Thyroid gland (tissue), 4 donors: ENCODE measurements around the gene PRKCH. TPM values are rescaled to one million over a fixed set of nuclear protein-coding genes. Genes with fewer than 3 reads are reported as not detected.

Source experiments
- DNase-seq, 2 donors: peaks; one replicate each; pipeline ENCODE4 v3.0.0-alpha.2; 2019
- H3K27ac ChIP-seq, 3 donors: fragments of 200-600 bp; sonication (generic); 1 replicate in 2 of 3; 2 replicates in 1 of 3; pipeline ENCODE4 v1.5.1; 2016 to 2019; ENCODE audit warnings: mild to moderate bottlenecking in 1 of 3, moderate library complexity in 1 of 3
- H3K27me3 ChIP-seq: fragments of 200-600 bp; sonication (generic); one replicate; pipeline ENCODE4 v1.5.1; 2019
- H3K36me3 ChIP-seq, 2 donors: fragments of 200-600 bp; sonication (generic); one replicate each; pipeline ENCODE4 v1.5.1; 2016 to 2019
- H3K4me1 ChIP-seq, 2 donors: fragments of 200-600 bp; sonication (generic); one replicate each; pipeline ENCODE4 v1.5.1; 2017 to 2019
- H3K4me3 ChIP-seq, 3 donors: fragments of 200-600 bp; sonication (generic); replicated peaks in 1 of 3; 1 replicate in 2 of 3; 2 replicates in 1 of 3; pipeline ENCODE4 v1.5.1; 2016; ENCODE audit warnings: mild to moderate bottlenecking in 1 of 3
- H3K9me3 ChIP-seq: fragments of 200-600 bp; sonication (generic); one replicate; pipeline ENCODE4 v1.5.1; 2017
- CTCF ChIP-seq, 6 experiments: fragments of 200-600 bp in 3 of 6; fragments of 450-650 bp in 3 of 6; sonication (generic) in 3 of 6; IDR thresholded peaks; one replicate each; pipeline ENCODE4 v1.5.1; 2016 to 2019; ENCODE audit warnings: antibody characterized with exemption in 6 of 6, mild to moderate bottlenecking in 2 of 6, inconsistent platforms in 1 of 6, moderate library complexity in 1 of 6
- POLR2A ChIP-seq, 2 donors: fragments of 450-650 bp; IDR thresholded peaks; one replicate each; pipeline ENCODE4 v1.6.1; 2017; ENCODE audit warnings: antibody characterized with exemption in 2 of 2, mild to moderate bottlenecking in 2 of 2, moderate library complexity in 1 of 2
- WGBS, 2 donors: methylation state at CpG; one replicate each; pipeline ENCODE4 v1.1.5; 2017; 5-methylcytosine and 5-hydroxymethylcytosine counted together
- intact Hi-C: fragments of 100-400 bp; cut with DNase I; formaldehyde crosslinking; loops from one replicate; pipeline ENCODE4 v1.15.1; 2023
- total RNA-seq, 4 donors: library from RNA; depleted of rRNA; stranded (reverse); fragments of >200 nt; gene quantifications; one replicate each; pipeline ENCODE4 v1.2.3, GENCODE V29; 2016

PRKCH gene
- total RNA-seq, 4 donors from 2014 or later, result 34.0 to 68.7 (median 49.8) TPM

- intact Hi-C loops, result no loop called here
- WGBS, 2 donors, result 61 to 68% methylated on average over 6 of the region's 6 CpGs
- Histone ChIP-seq H3K4me1 (peaks cover 27 to 57% of the 10 kb centered on the region in 2 donors), H3K27me3 (no peaks in the 10 kb centered on the region), H3K9me3 (no peaks in the 10 kb centered on the region), H3K36me3 (no peaks in the 10 kb centered on the region), H3K4me3 (no peak overlapping the region), H3K27ac (peak overlapping the region; percentile 44 to 89 (median 84))
- TF ChIP-seq CTCF (IDR thresholded peaks at IDR 0.05) (no peak), POLR2A (IDR thresholded peaks at IDR 0.05) (no peak)
- DNase-seq, result peak in 1 of 2 donors; percentile 27
Measured at GRCh38 chr14:61478971-61479473, 157.6 kb downstream of the PRKCH start.

GRCh38 chr14:61479746-61480502 is 158.5 kb downstream of the PRKCH start:
- WGBS, 2 donors, result 75 to 100% methylated on average over 2 to 3 of the region's 3 CpGs
- Histone ChIP-seq H3K27me3 (no peaks in the 10 kb centered on the region), H3K9me3 (no peaks in the 10 kb centered on the region), H3K27ac (peak overlapping the region in 2 of 3 donors; percentile 84 to 89), H3K36me3 (no peaks in the 10 kb centered on the region), H3K4me1 (peaks cover 27 to 57% of the 10 kb centered on the region in 2 donors), H3K4me3 (no peak overlapping the region)
- intact Hi-C loops, result no loop called here
- no peak for DNase-seq
- TF ChIP-seq CTCF (IDR thresholded peaks at IDR 0.05) (no peak), POLR2A (IDR thresholded peaks at IDR 0.05) (no peak)

- peak overlapping the region in 2 of 3 donors; percentile 84 to 89 for H3K27ac ChIP-seq
- no peaks in the 10 kb centered on the region for H3K9me3 ChIP-seq
- intact Hi-C loops, result no loop called here
- no peaks in the 10 kb centered on the region for H3K36me3 ChIP-seq
- no peaks in the 10 kb centered on the region for H3K27me3 ChIP-seq
- WGBS, 2 donors, result 87 to 89% methylated on average over 8 of the region's 8 CpGs
- TF ChIP-seq POLR2A (IDR thresholded peaks at IDR 0.05) (no peak), CTCF (IDR thresholded peaks at IDR 0.05) (no peak)
- no peak for DNase-seq
- no peak overlapping the region for H3K4me3 ChIP-seq
- peaks cover 27 to 63% of the 10 kb centered on the region in 2 donors for H3K4me1 ChIP-seq
Measured at GRCh38 chr14:61480704-61481285, 159.4 kb downstream of the PRKCH start.

GRCh38 chr14:61481701-61482100 is 160.3 kb downstream of the PRKCH start:
- H3K4me3 ChIP-seq, result no peak overlapping the region
- no peak for DNase-seq
- no peaks in the 10 kb centered on the region for H3K36me3 ChIP-seq
- H3K4me1 ChIP-seq, result peaks cover 19 to 55% of the 10 kb centered on the region in 2 donors
- TF ChIP-seq CTCF (IDR thresholded peaks at IDR 0.05), result no peak
- TF ChIP-seq POLR2A (IDR thresholded peaks at IDR 0.05), result no peak
- 92 to 94% methylated on average over 5 of the region's 5 CpGs for WGBS, 2 donors
- H3K27me3 ChIP-seq, result no peaks in the 10 kb centered on the region
- intact Hi-C loops, result no loop called here
- no peaks in the 10 kb centered on the region for H3K9me3 ChIP-seq
- H3K27ac ChIP-seq, result no peak overlapping the region
